Suprapubic skin (tissue), 4 donors: ENCODE results near the gene PDGFRB. TPM values are rescaled to one million over a fixed set of nuclear protein-coding genes. Genes with fewer than 3 reads are reported as not detected.

ENCODE experiments used
- DNase-seq, 2 donors: peaks; one replicate each; pipeline ENCODE4 v3.0.0-alpha.2; 2019; ENCODE audit warnings: low spot score in 2 of 2
- H3K27ac ChIP-seq: fragments of 200-600 bp; sonication (generic); one replicate; pipeline ENCODE4 v1.5.1; 2019
- H3K27me3 ChIP-seq: fragments of 200-600 bp; sonication (generic); one replicate; pipeline ENCODE4 v1.5.1; 2019
- H3K36me3 ChIP-seq: fragments of 200-600 bp; sonication (generic); one replicate; pipeline ENCODE4 v1.5.1; 2019
- H3K4me1 ChIP-seq: fragments of 200-600 bp; sonication (generic); one replicate; pipeline ENCODE4 v1.5.1; 2019
- H3K4me3 ChIP-seq: fragments of 200-600 bp; sonication (generic); one replicate; pipeline ENCODE4 v1.5.1; 2019; ENCODE audit warnings: mild to moderate bottlenecking
- H3K9me3 ChIP-seq: fragments of 200-600 bp; sonication (generic); one replicate; pipeline ENCODE4 v1.5.1; 2019
- CTCF ChIP-seq, 2 donors: fragments of 200-600 bp in 1 of 2; fragments of 450-650 bp in 1 of 2; sonication (generic) in 1 of 2; IDR thresholded peaks; one replicate each; pipeline ENCODE4 v1.5.1; 2016 to 2019; ENCODE audit warnings: antibody characterized with exemption in 2 of 2, mild to moderate bottlenecking in 1 of 2, moderate library complexity in 1 of 2
- EP300 ChIP-seq: sonication (generic); formaldehyde crosslinking; IDR thresholded peaks from one replicate; pipeline ENCODE4 v1.6.1; 2017; ENCODE audit warnings: antibody characterized with exemption
- POLR2A ChIP-seq, 2 donors: fragments of 450-650 bp; IDR thresholded peaks; one replicate each; pipeline ENCODE4 v1.6.1; 2017; ENCODE audit warnings: antibody characterized with exemption in 2 of 2, mild to moderate bottlenecking in 2 of 2, moderate library complexity in 2 of 2
- POLR2AphosphoS5 ChIP-seq, 3 donors: sonication (generic); formaldehyde crosslinking; IDR thresholded peaks; one replicate each; pipeline ENCODE4 v1.6.1; 2017; ENCODE audit warnings: antibody characterized with exemption in 3 of 3
- WGBS: methylation state at CpG from one replicate; pipeline ENCODE4 v1.1.5; 2018; 5-methylcytosine and 5-hydroxymethylcytosine counted together
- total RNA-seq, 4 donors: library from RNA; depleted of rRNA; stranded (reverse); fragments of >200 nt; gene quantifications; one replicate each; pipeline ENCODE4 v1.1.0, GENCODE V29; 2016

PDGFRB gene
- total RNA-seq, 4 donors from 2014 or later: 23.8 to 51.4 (median 43.9) TPM

GRCh38 chr5:150140830-150141229, 14.8 kb downstream of the PDGFRB start:
- WGBS: 64% methylated on average over 11 of the region's 11 CpGs

GRCh38 chr5:150139334-150139733, 16.3 kb downstream of the PDGFRB start:
- DNase-seq: no peak
- Histone ChIP-seq H3K27ac (peak overlapping the region; percentile 80), H3K4me3 (no peak overlapping the region), H3K36me3 (no peaks in the 10 kb centered on the region), H3K9me3 (no peaks in the 10 kb centered on the region), H3K27me3 (no peaks in the 10 kb centered on the region), H3K4me1 (peaks cover 69% of the 10 kb centered on the region)
- WGBS: 70% methylated on average over 4 of the region's 6 CpGs
- TF ChIP-seq EP300: no peak
- TF ChIP-seq POLR2AphosphoS5 (IDR thresholded peaks at IDR 0.05): no peak
- TF ChIP-seq POLR2A (IDR thresholded peaks at IDR 0.05): no peak
- no peak for TF ChIP-seq CTCF (IDR thresholded peaks at IDR 0.05)

More at GRCh38 chr5:150140830-150141229, 14.8 kb downstream of the PDGFRB start:
- Histone ChIP-seq H3K27ac (peak overlapping the region; percentile 80), H3K27me3 (no peaks in the 10 kb centered on the region), H3K4me3 (no peak overlapping the region), H3K9me3 (no peaks in the 10 kb centered on the region), H3K36me3 (no peaks in the 10 kb centered on the region), H3K4me1 (peaks cover 80% of the 10 kb centered on the region)
- TF ChIP-seq POLR2A (IDR thresholded peaks at IDR 0.05) (no peak), CTCF (IDR thresholded peaks at IDR 0.05) (no peak), POLR2AphosphoS5 (IDR thresholded peaks at IDR 0.05) (no peak), EP300 (no peak)
- DNase-seq: no peak

GRCh38 chr5:150138551-150139265, 16.9 kb downstream of the PDGFRB start:
- Histone ChIP-seq H3K27me3 (no peaks in the 10 kb centered on the region), H3K4me1 (peaks cover 64% of the 10 kb centered on the region), H3K36me3 (no peaks in the 10 kb centered on the region), H3K9me3 (no peaks in the 10 kb centered on the region), H3K27ac (peak overlapping the region; percentile 80), H3K4me3 (no peak overlapping the region)
- WGBS: 55% methylated on average over 10 of the region's 10 CpGs
- no peak for TF ChIP-seq CTCF (IDR thresholded peaks at IDR 0.05)
- TF ChIP-seq POLR2A (IDR thresholded peaks at IDR 0.05): no peak
- TF ChIP-seq POLR2AphosphoS5 (IDR thresholded peaks at IDR 0.05): no peak
- no peak for TF ChIP-seq EP300
- no peak for DNase-seq

GRCh38 chr5:150137997-150138396, 17.6 kb downstream of the PDGFRB start:
- Histone ChIP-seq H3K27me3 (no peaks in the 10 kb centered on the region), H3K27ac (peak overlapping the region; percentile 80), H3K4me1 (peaks cover 64% of the 10 kb centered on the region), H3K4me3 (no peak overlapping the region), H3K36me3 (no peaks in the 10 kb centered on the region), H3K9me3 (no peaks in the 10 kb centered on the region)
- TF ChIP-seq CTCF (IDR thresholded peaks at IDR 0.05): no peak
- TF ChIP-seq POLR2AphosphoS5 (IDR thresholded peaks at IDR 0.05): no peak
- TF ChIP-seq EP300: no peak
- TF ChIP-seq POLR2A (IDR thresholded peaks at IDR 0.05): no peak
- no peak for DNase-seq
- 69% methylated on average over 5 of the region's 5 CpGs for WGBS

DNA sequence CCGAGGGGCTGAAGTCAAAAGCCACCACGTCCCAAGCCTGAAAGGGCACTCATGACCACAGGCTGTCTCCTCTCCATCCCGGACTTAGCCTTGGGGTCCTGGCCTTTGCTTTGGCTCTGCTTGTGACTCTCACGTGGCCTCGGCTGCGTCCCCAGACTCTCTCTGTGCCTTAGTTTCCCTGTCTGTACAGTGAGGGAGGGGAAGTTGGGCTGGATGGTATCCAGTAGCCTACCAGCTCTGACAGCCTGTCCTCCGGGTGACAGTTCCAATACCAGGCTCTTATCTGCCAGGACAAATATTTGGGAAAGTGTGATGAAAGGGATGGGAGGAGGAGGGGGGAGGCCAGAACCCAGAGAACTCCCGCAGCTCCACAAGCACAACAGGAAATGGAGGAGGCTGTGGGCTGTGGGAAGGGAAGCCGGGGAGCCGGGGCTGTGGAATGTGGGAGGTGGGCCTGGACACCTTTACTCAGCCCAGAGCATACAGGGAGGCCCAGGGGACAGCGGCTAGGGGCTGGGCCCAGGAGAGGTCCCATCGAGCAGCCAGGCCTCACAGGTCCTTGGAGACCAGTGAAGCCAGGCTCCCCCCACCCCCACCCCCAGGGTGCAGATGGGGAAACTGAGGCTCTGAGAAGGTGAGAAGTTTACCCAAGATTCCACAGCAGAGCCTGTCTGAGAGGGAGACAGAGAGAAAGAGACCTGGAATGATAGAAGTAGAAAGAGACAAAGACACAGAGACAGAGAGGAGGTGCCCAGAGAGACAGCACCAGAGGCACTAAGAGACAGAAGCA, 18.3 kb downstream of the PDGFRB start:
- DNase-seq: no peak
- Histone ChIP-seq H3K27ac (peak overlapping the region; percentile 80), H3K4me3 (no peak overlapping the region), H3K27me3 (no peaks in the 10 kb centered on the region), H3K36me3 (no peaks in the 10 kb centered on the region), H3K9me3 (no peaks in the 10 kb centered on the region), H3K4me1 (peaks cover 65% of the 10 kb centered on the region)
- WGBS: 64% methylated on average over 11 of the region's 12 CpGs
- TF ChIP-seq EP300 (no peak), POLR2A (IDR thresholded peaks at IDR 0.05) (no peak), CTCF (IDR thresholded peaks at IDR 0.05) (no peak), POLR2AphosphoS5 (IDR thresholded peaks at IDR 0.05) (no peak)
